NCI-H1105 treated with DMSO at 0.1 percent for 48 hours (cell line): ENCODE results near the gene HECW1.
"Not testable (repeated sequence)": the region's sequence is repeated elsewhere in the genome, so short reads cannot be mapped to it uniquely, and the experiment has no call there.

Experiments used
- DNase-seq: peaks from one replicate; lab custom pipeline; 2025; lab: John Stamatoyannopoulos, UW

HECW1 gene

GRCh38 chr7:43208242-43208641, 95.8 kb downstream of the HECW1 start:
- DNase-seq = no peak

- DNase-seq = not testable (repeated sequence)
Observed at GRCh38 chr7:43210539-43210938, 98.1 kb downstream of the HECW1 start.

- no peak for DNase-seq
Observed at GRCh38 chr7:43211286-43211685, 98.8 kb downstream of the HECW1 start.

- DNase-seq = no peak
Observed at GRCh38 chr7:43211693-43212092, 99.2 kb downstream of the HECW1 start.

GRCh38 chr7:43212921-43213320, 100.5 kb downstream of the HECW1 start:
- DNase-seq = no peak

- DNase-seq = no peak
Observed at GRCh38 chr7:43215061-43215460, 102.6 kb downstream of the HECW1 start.

GRCh38 chr7:43217055-43217454, 104.6 kb downstream of the HECW1 start:
- no peak for DNase-seq

- not testable (repeated sequence) for DNase-seq
Observed at GRCh38 chr7:43218901-43219300, 106.5 kb downstream of the HECW1 start.

- DNase-seq = no peak
Observed at GRCh38 chr7:43220250-43220649, 107.8 kb downstream of the HECW1 start.

GRCh38 chr7:43220742-43221141, 108.3 kb downstream of the HECW1 start:
- DNase-seq = no peak

GRCh38 chr7:43229801-43230200, 117.4 kb downstream of the HECW1 start:
- no peak for DNase-seq

- no peak for DNase-seq
Observed at GRCh38 chr7:43232366-43232765, 119.9 kb downstream of the HECW1 start.

GRCh38 chr7:43234073-43234472, 121.6 kb downstream of the HECW1 start:
- DNase-seq = no peak

- DNase-seq = no peak
Observed at GRCh38 chr7:43234968-43235367, 122.5 kb downstream of the HECW1 start.

GRCh38 chr7:43240565-43240964, 128.1 kb downstream of the HECW1 start:
- DNase-seq = no peak

GRCh38 chr7:43242628-43243255, 130.3 kb downstream of the HECW1 start:
- no peak for DNase-seq

- no peak for DNase-seq
Observed at GRCh38 chr7:43244232-43244631, 131.8 kb downstream of the HECW1 start.

GRCh38 chr7:43244784-43245183, 132.3 kb downstream of the HECW1 start:
- DNase-seq = no peak

GRCh38 chr7:43247757-43248156, 135.3 kb downstream of the HECW1 start:
- DNase-seq = no peak

GRCh38 chr7:43248553-43248952, 136.1 kb downstream of the HECW1 start:
- DNase-seq = no peak

GRCh38 chr7:43248961-43249822, 136.7 kb downstream of the HECW1 start:
- DNase-seq = no peak

GRCh38 chr7:43249823-43250145, 137.3 kb downstream of the HECW1 start:
- DNase-seq = no peak

GRCh38 chr7:43260980-43261878, 148.8 kb downstream of the HECW1 start:
- DNase-seq = peak; percentile 75
